ENCODE results near the gene GPRC5C.

- TF ChIP-seq, protein P1, sequence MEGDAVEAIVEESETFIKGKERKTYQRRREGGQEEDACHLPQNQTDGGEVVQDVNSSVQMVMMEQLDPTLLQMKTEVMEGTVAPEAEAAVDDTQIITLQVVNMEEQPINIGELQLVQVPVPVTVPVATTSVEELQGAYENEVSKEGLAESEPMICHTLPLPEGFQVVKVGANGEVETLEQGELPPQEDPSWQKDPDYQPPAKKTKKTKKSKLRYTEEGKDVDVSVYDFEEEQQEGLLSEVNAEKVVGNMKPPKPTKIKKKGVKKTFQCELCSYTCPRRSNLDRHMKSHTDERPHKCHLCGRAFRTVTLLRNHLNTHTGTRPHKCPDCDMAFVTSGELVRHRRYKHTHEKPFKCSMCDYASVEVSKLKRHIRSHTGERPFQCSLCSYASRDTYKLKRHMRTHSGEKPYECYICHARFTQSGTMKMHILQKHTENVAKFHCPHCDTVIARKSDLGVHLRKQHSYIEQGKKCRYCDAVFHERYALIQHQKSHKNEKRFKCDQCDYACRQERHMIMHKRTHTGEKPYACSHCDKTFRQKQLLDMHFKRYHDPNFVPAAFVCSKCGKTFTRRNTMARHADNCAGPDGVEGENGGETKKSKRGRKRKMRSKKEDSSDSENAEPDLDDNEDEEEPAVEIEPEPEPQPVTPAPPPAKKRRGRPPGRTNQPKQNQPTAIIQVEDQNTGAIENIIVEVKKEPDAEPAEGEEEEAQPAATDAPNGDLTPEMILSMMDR (IDR thresholded peaks at IDR 0.05; ENCODE audit: insufficient read depth, low read depth, low read length), result no peak
- no peak for TF ChIP-seq EZH2 (IDR thresholded peaks at IDR 0.05; ENCODE audit: insufficient read depth, low read length)
Measured at GRCh38 chr17:74467221-74467951, 35.5 kb downstream of the GPRC5C start.
